ENCODE results near the gene HNF1A. TPM values are rescaled to one million over a fixed set of nuclear protein-coding genes. Genes with fewer than 3 reads are reported as not detected.

HNF1A gene
- total and polyA plus RNA-seq, 2 donors (not counting 1 experiment from before 2014, with no cell fraction given): not detected

GRCh38 chr12:120955232-120955631, 23.1 kb upstream of the HNF1A start:
- peaks cover 0 to 10% (median 0%) of the 10 kb centered on the region in 3 donors for H3K9me3 ChIP-seq (ENCODE audit: control extremely low read depth in 1 of 3, control insufficient read depth in 2 of 3, insufficient read depth in 1 of 3, low read length in 2 of 3)
- no peaks in the 10 kb centered on the region for H3K4me1 ChIP-seq (ENCODE audit: control insufficient read depth in 2 of 2, insufficient read depth in 2 of 2, low read length in 2 of 2)
- H3K4me3 ChIP-seq (ENCODE audit: control extremely low read depth in 1 of 5, extremely low read depth in 1 of 5, insufficient read depth in 1 of 5, low read depth in 2 of 5, low read length in 4 of 5): no peak overlapping the region
- ChIA-PET POLR2A (interaction anchor here (0.6 kb wide), 1 partner anchor 1312 kb away, joined by 5 read pairs; no protein-coding TSS in a partner anchor), CTCF (interaction anchor here (1.2 kb wide), 1 partner anchor 11 kb away, joined by 4 read pairs; no protein-coding TSS in a partner anchor)
- H3K27ac Mint-ChIP-seq: no peak overlapping the region
- no peak overlapping the region for H3K9ac ChIP-seq (ENCODE audit: low read length)
- no peak for DNase-seq
- intact Hi-C loops (cut with micrococcal nuclease): no loop called here
- H3K4me1 Mint-ChIP-seq: no peaks in the 10 kb centered on the region
- TF ChIP-seq CTCF (IDR thresholded peaks at IDR 0.05) (no peak), EZH2 (IDR thresholded peaks at IDR 0.05; ENCODE audit: borderline replicate concordance, insufficient read depth, low read depth, low read length, poor library complexity, severe bottlenecking) (no peak)
- H3K27me3 Mint-ChIP-seq: peaks cover 4% of the 10 kb centered on the region
- H3K27me3 ChIP-seq (replicated peaks in 1 of 4; ENCODE audit: control extremely low read depth in 1 of 4, control insufficient read depth in 3 of 4, insufficient read depth in 4 of 4, low read length in 3 of 4): peaks cover 0 to 2% (median 0%) of the 10 kb centered on the region in 4 experiments
- H2AFZ ChIP-seq (ENCODE audit: insufficient read depth, low read depth, low read length, poor library complexity, severe bottlenecking): no peak overlapping the region
- H3K4me3 Mint-ChIP-seq: no peak overlapping the region
- H4K20me1 ChIP-seq (ENCODE audit: control insufficient read depth, insufficient read depth, low read length, poor library complexity, severe bottlenecking): no peaks in the 10 kb centered on the region
- no peak overlapping the region for H3K4me2 ChIP-seq (replicated peaks; ENCODE audit: low read depth, low read length, poor library complexity, severe bottlenecking)
- ATAC-seq (ENCODE audit: low read depth): no peak
- no peaks in the 10 kb centered on the region for H3K79me2 ChIP-seq (ENCODE audit: control insufficient read depth, insufficient read depth, low read length)
- no peaks in the 10 kb centered on the region for H3K9me3 Mint-ChIP-seq (ENCODE audit: insufficient read depth)
- H3K27ac ChIP-seq (ENCODE audit: low read length in 2 of 2): no peak overlapping the region
- H3K36me3 ChIP-seq (replicated peaks in 1 of 2; ENCODE audit: control extremely low read depth in 1 of 2, control insufficient read depth in 1 of 2, extremely low read depth in 1 of 2, insufficient read depth in 2 of 2, low read length in 1 of 2): no peaks in the 10 kb centered on the region
- WGBS (ENCODE audit: insufficient coverage): 90% methylated on average over 4 of the region's 4 CpGs

GRCh38 chr12:120956579-120957300, 21.6 kb upstream of the HNF1A start:
- Mint-ChIP-seq H3K9me3 (ENCODE audit: insufficient read depth) (no peaks in the 10 kb centered on the region), H3K27me3 (peaks cover 4% of the 10 kb centered on the region), H3K4me3 (no peak overlapping the region), H3K27ac (no peak overlapping the region), H3K4me1 (no peaks in the 10 kb centered on the region)
- intact Hi-C loops (cut with micrococcal nuclease): no loop called here
- TF ChIP-seq CTCF (IDR thresholded peaks at IDR 0.05): no peak
- no peak for TF ChIP-seq EZH2 (IDR thresholded peaks at IDR 0.05; ENCODE audit: borderline replicate concordance, insufficient read depth, low read depth, low read length, poor library complexity, severe bottlenecking)
- H3K4me1 ChIP-seq (ENCODE audit: control insufficient read depth in 2 of 2, insufficient read depth in 2 of 2, low read length in 2 of 2): no peaks in the 10 kb centered on the region
- H3K36me3 ChIP-seq (replicated peaks in 1 of 2; ENCODE audit: control extremely low read depth in 1 of 2, control insufficient read depth in 1 of 2, extremely low read depth in 1 of 2, insufficient read depth in 2 of 2, low read length in 1 of 2): no peaks in the 10 kb centered on the region
- ATAC-seq (ENCODE audit: low read depth): no peak
- no peak overlapping the region for H3K4me2 ChIP-seq (replicated peaks; ENCODE audit: low read depth, low read length, poor library complexity, severe bottlenecking)
- H3K9ac ChIP-seq (ENCODE audit: low read length): no peak overlapping the region
- CTCF ChIA-PET: no interaction called here
- no peak overlapping the region for H2AFZ ChIP-seq (ENCODE audit: insufficient read depth, low read depth, low read length, poor library complexity, severe bottlenecking)
- H4K20me1 ChIP-seq (ENCODE audit: control insufficient read depth, insufficient read depth, low read length, poor library complexity, severe bottlenecking): no peaks in the 10 kb centered on the region
- WGBS (ENCODE audit: insufficient coverage): 86% methylated on average over 5 of the region's 5 CpGs
- H3K9me3 ChIP-seq (ENCODE audit: control extremely low read depth in 1 of 3, control insufficient read depth in 2 of 3, insufficient read depth in 1 of 3, low read length in 2 of 3): peaks cover 0 to 10% (median 0%) of the 10 kb centered on the region in 3 donors
- peaks cover 0 to 2% (median 0%) of the 10 kb centered on the region in 4 experiments for H3K27me3 ChIP-seq (replicated peaks in 1 of 4; ENCODE audit: control extremely low read depth in 1 of 4, control insufficient read depth in 3 of 4, insufficient read depth in 4 of 4, low read length in 3 of 4)
- POLR2A ChIA-PET: no interaction called here
- H3K79me2 ChIP-seq (ENCODE audit: control insufficient read depth, insufficient read depth, low read length): no peaks in the 10 kb centered on the region
- no peak overlapping the region for H3K4me3 ChIP-seq (ENCODE audit: control extremely low read depth in 1 of 5, extremely low read depth in 1 of 5, insufficient read depth in 1 of 5, low read depth in 2 of 5, low read length in 4 of 5)
- H3K27ac ChIP-seq (ENCODE audit: low read length in 2 of 2): no peak overlapping the region
- DNase-seq: no peak
